GM12878 (cell line): ENCODE measurements around the gene PREP.

Experiments
- BMI1 ChIP-seq: fragments of 450-650 bp; IDR thresholded peaks from 2 replicates; pipeline ENCODE4 v1.6.1; 2016; ENCODE audit warnings: mild to moderate bottlenecking, moderate library complexity, borderline replicate concordance
- CHD1 ChIP-seq: IDR thresholded peaks from 2 replicates; pipeline ENCODE4 v1.6.1; 2012; ENCODE audit warnings: low read depth, low read length, improper control_type of control experiment
- CHD2 ChIP-seq: IDR thresholded peaks from 2 replicates; pipeline ENCODE4 v1.6.1; 2011; ENCODE audit warnings: low read depth, low read length, improper control_type of control experiment, borderline replicate concordance
- POLR2AphosphoS5 ChIP-seq: IDR thresholded peaks from 2 replicates; pipeline ENCODE4 v1.6.1; 2011; ENCODE audit warnings: mild to moderate bottlenecking, low read length, inconsistent platforms
- SP1 ChIP-seq: IDR thresholded peaks from one replicate; pipeline ENCODE4 v1.6.1; 2011; ENCODE audit warnings: low read depth, low read length
- SREBF2 ChIP-seq: IDR thresholded peaks from 2 replicates; pipeline ENCODE4 v1.6.1; 2012; ENCODE audit warnings: mild to moderate bottlenecking, low read length
- SUPT20H ChIP-seq: IDR thresholded peaks from 2 replicates; pipeline ENCODE4 v1.6.1; 2011; ENCODE audit warnings: low read depth, mild to moderate bottlenecking, low read length, moderate library complexity, borderline replicate concordance; ENCODE audit not compliant: control insufficient read depth
- WRNIP1 ChIP-seq: IDR thresholded peaks from 2 replicates; pipeline ENCODE4 v1.6.1; 2011; ENCODE audit warnings: low read depth, low read length, improper control_type of control experiment, borderline replicate concordance
- TF ChIP-seq, protein P1 (sequence below): fragments of 450-650 bp; IDR thresholded peaks from 2 replicates; pipeline ENCODE4 v1.6.1; 2017; ENCODE audit warnings: mild to moderate bottlenecking, moderate library complexity

DNA sequence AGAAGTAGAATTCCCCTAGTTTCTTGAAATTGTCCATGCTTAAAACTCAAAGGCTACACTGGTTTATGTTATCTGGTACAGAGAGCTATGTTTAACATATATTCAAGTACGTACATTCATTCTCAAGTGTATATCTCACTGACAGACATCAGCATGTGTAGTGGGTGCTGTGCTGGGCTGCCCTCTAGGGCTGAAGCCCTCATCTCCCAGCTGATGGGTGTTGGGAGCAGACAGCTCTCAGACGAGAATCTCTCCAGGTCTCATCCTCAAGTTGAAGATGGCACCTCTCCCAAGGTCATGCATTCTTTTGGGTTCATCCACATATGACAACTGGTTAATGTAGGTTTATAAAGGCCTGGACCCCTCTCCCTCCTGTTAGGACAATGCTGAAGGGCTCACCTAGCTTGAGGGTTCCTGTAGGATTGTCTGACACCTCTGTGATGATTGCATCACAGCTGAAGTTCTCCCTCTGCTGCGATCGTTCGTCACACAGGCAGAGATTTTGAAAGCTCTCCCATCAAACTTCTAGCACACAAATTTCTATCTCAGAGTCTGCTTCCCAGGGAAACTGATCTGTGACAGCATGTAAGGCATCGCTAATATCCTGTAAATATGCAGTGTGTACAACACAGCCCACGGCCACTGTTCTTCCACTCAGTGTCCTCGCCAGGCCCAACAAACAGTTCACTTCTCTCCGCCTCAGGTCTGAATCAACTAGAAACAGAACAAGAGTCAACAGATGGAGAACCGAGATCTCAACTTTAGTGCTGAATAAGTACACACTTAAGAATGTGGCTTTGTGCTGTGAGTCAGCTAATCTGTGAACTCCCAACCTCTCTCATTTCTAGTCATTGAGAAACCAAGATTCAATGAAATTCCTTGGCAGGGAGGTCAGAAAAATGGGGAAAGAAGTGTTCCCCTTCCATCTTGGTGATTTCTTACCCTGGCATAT is 43.2 kb downstream of the PREP start:
- no peak for TF ChIP-seq SP1
- TF ChIP-seq CHD1, result no peak
- no peak for TF ChIP-seq CHD2
- TF ChIP-seq SUPT20H, result no peak
- TF ChIP-seq, protein P1, sequence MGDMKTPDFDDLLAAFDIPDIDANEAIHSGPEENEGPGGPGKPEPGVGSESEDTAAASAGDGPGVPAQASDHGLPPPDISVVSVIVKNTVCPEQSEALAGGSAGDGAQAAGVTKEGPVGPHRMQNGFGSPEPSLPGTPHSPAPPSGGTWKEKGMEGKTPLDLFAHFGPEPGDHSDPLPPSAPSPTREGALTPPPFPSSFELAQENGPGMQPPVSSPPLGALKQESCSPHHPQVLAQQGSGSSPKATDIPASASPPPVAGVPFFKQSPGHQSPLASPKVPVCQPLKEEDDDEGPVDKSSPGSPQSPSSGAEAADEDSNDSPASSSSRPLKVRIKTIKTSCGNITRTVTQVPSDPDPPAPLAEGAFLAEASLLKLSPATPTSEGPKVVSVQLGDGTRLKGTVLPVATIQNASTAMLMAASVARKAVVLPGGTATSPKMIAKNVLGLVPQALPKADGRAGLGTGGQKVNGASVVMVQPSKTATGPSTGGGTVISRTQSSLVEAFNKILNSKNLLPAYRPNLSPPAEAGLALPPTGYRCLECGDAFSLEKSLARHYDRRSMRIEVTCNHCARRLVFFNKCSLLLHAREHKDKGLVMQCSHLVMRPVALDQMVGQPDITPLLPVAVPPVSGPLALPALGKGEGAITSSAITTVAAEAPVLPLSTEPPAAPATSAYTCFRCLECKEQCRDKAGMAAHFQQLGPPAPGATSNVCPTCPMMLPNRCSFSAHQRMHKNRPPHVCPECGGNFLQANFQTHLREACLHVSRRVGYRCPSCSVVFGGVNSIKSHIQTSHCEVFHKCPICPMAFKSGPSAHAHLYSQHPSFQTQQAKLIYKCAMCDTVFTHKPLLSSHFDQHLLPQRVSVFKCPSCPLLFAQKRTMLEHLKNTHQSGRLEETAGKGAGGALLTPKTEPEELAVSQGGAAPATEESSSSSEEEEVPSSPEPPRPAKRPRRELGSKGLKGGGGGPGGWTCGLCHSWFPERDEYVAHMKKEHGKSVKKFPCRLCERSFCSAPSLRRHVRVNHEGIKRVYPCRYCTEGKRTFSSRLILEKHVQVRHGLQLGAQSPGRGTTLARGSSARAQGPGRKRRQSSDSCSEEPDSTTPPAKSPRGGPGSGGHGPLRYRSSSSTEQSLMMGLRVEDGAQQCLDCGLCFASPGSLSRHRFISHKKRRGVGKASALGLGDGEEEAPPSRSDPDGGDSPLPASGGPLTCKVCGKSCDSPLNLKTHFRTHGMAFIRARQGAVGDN, result no peak
- no peak for TF ChIP-seq BMI1
- no peak for TF ChIP-seq SREBF2
- no peak for TF ChIP-seq WRNIP1
- no peak for TF ChIP-seq POLR2AphosphoS5
